Measurements from ENCODE around the gene NDRG2. TPM values are rescaled to one million over a fixed set of nuclear protein-coding genes. Genes with fewer than 3 reads are reported as not detected.

Gene NDRG2
- total RNA-seq, 1 experiment from 2014 or later = 8.0 TPM

GRCh38 chr14:20997564-20997963, 27.3 kb downstream of the NDRG2 start:
- no peak overlapping the region for H3K27ac ChIP-seq (ENCODE audit: low read depth, low read length, poor library complexity, severe bottlenecking)
- no peaks in the 10 kb centered on the region for H3K9me3 ChIP-seq (ENCODE audit: low read depth, low read length, poor library complexity, severe bottlenecking)
- intact Hi-C loops (cut with micrococcal nuclease; ENCODE audit: unreplicated experiment) = no loop called here
- peaks cover 8% of the 10 kb centered on the region for H3K4me1 ChIP-seq (ENCODE audit: insufficient read depth, low read length, poor library complexity, severe bottlenecking)
- TF ChIP-seq EZH2 (IDR thresholded peaks at IDR 0.05; ENCODE audit: borderline replicate concordance, low read depth, low read length, poor library complexity, severe bottlenecking) = no peak
- TF ChIP-seq CTCF (conservative IDR thresholded peaks at IDR 0.05; ENCODE audit: low read depth, low read length) = no peak
- no peak overlapping the region for H3K4me3 ChIP-seq (ENCODE audit: low read depth, low read length, poor library complexity, severe bottlenecking)
- POLR2A ChIA-PET (ENCODE audit: low non-redundant PET) = interaction anchor here (0.7 kb wide), 1 partner anchor 264 kb away, joined by 23 read pairs; no protein-coding TSS in a partner anchor
- CTCF ChIA-PET = interaction anchor here (0.6 to 1.5 kb wide), 2 partner anchors 17 to 26 kb away, joined by 4 to 11 read pairs; no protein-coding TSS in a partner anchor
- BruUV-seq (replicated peaks) = no TSS peak
- no peak for DNase-seq (ENCODE audit: low spot score)
- H3K27me3 ChIP-seq (replicated peaks; ENCODE audit: insufficient read depth, low read depth, low read length, poor library complexity) = no peaks in the 10 kb centered on the region
- H3K36me3 ChIP-seq (ENCODE audit: insufficient read depth, low read length, poor library complexity, severe bottlenecking) = peaks cover 47% of the 10 kb centered on the region

- intact Hi-C loops (cut with micrococcal nuclease; ENCODE audit: unreplicated experiment) = no loop called here
- Histone ChIP-seq H3K9me3 (ENCODE audit: low read depth, low read length, poor library complexity, severe bottlenecking) (no peaks in the 10 kb centered on the region), H3K4me1 (ENCODE audit: insufficient read depth, low read length, poor library complexity, severe bottlenecking) (peaks cover 8% of the 10 kb centered on the region), H3K4me3 (ENCODE audit: low read depth, low read length, poor library complexity, severe bottlenecking) (no peak overlapping the region), H3K27me3 (replicated peaks; ENCODE audit: insufficient read depth, low read depth, low read length, poor library complexity) (no peaks in the 10 kb centered on the region), H3K36me3 (ENCODE audit: insufficient read depth, low read length, poor library complexity, severe bottlenecking) (peaks cover 52% of the 10 kb centered on the region), H3K27ac (ENCODE audit: low read depth, low read length, poor library complexity, severe bottlenecking) (no peak overlapping the region)
- no TSS peak for BruUV-seq (replicated peaks)
- no peak for TF ChIP-seq EZH2 (IDR thresholded peaks at IDR 0.05; ENCODE audit: borderline replicate concordance, low read depth, low read length, poor library complexity, severe bottlenecking)
- no peak for TF ChIP-seq CTCF (conservative IDR thresholded peaks at IDR 0.05; ENCODE audit: low read depth, low read length)
- ChIA-PET POLR2A (ENCODE audit: low non-redundant PET) (interaction anchor here (0.7 kb wide), 1 partner anchor 264 kb away, joined by 23 read pairs; no protein-coding TSS in a partner anchor), CTCF (interaction anchor here (0.6 to 1.5 kb wide), 2 partner anchors 17 to 26 kb away, joined by 4 to 11 read pairs; no protein-coding TSS in a partner anchor)
- DNase-seq (ENCODE audit: low spot score) = no peak
Observed at GRCh38 chr14:20997115-20997514, 27.7 kb downstream of the NDRG2 start.

GRCh38 chr14:20996521-20996920, 28.3 kb downstream of the NDRG2 start:
- no peak for TF ChIP-seq CTCF (conservative IDR thresholded peaks at IDR 0.05; ENCODE audit: low read depth, low read length)
- TF ChIP-seq EZH2 (IDR thresholded peaks at IDR 0.05; ENCODE audit: borderline replicate concordance, low read depth, low read length, poor library complexity, severe bottlenecking) = no peak
- CTCF ChIA-PET = interaction anchor here (1.5 kb wide), 1 partner anchor 18 kb away, joined by 4 read pairs; no protein-coding TSS in a partner anchor
- Histone ChIP-seq H3K9me3 (ENCODE audit: low read depth, low read length, poor library complexity, severe bottlenecking) (no peaks in the 10 kb centered on the region), H3K27me3 (replicated peaks; ENCODE audit: insufficient read depth, low read depth, low read length, poor library complexity) (no peaks in the 10 kb centered on the region), H3K27ac (ENCODE audit: low read depth, low read length, poor library complexity, severe bottlenecking) (no peak overlapping the region), H3K4me3 (ENCODE audit: low read depth, low read length, poor library complexity, severe bottlenecking) (no peak overlapping the region), H3K4me1 (ENCODE audit: insufficient read depth, low read length, poor library complexity, severe bottlenecking) (peaks cover 8% of the 10 kb centered on the region), H3K36me3 (ENCODE audit: insufficient read depth, low read length, poor library complexity, severe bottlenecking) (peaks cover 56% of the 10 kb centered on the region)
- intact Hi-C loops (cut with micrococcal nuclease; ENCODE audit: unreplicated experiment) = no loop called here
- no peak for DNase-seq (ENCODE audit: low spot score)
- BruUV-seq (replicated peaks) = no TSS peak
- POLR2A ChIA-PET (ENCODE audit: low non-redundant PET) = no interaction called here
